ENCODE measurements around the gene TRDMT1. TPM values are rescaled to one million over a fixed set of nuclear protein-coding genes. Genes with fewer than 3 reads are reported as not detected.

TRDMT1 gene
- polyA plus RNA-seq, 1 donor from 2014 or later, result 25.4 TPM

GRCh38 chr10:17247210-17247609, 45.7 kb upstream of the TRDMT1 start:
- H3K27me3 ChIP-seq (ENCODE audit: insufficient read depth, low read depth, low read length), result no peaks in the 10 kb centered on the region
- no peaks in the 10 kb centered on the region for H4K20me1 ChIP-seq (ENCODE audit: insufficient read depth)
- no peaks in the 10 kb centered on the region for H3K36me3 ChIP-seq (ENCODE audit: insufficient read depth, low read length)
- H3K4me3 ChIP-seq (ENCODE audit: low read length), result no peak overlapping the region
- H3K79me2 ChIP-seq (replicated peaks; ENCODE audit: insufficient read depth, low read length), result no peaks in the 10 kb centered on the region
- no peak for TF ChIP-seq EP300 (conservative IDR thresholded peaks at IDR 0.05; ENCODE audit: poor library complexity, severe bottlenecking)
- TF ChIP-seq, protein P1, sequence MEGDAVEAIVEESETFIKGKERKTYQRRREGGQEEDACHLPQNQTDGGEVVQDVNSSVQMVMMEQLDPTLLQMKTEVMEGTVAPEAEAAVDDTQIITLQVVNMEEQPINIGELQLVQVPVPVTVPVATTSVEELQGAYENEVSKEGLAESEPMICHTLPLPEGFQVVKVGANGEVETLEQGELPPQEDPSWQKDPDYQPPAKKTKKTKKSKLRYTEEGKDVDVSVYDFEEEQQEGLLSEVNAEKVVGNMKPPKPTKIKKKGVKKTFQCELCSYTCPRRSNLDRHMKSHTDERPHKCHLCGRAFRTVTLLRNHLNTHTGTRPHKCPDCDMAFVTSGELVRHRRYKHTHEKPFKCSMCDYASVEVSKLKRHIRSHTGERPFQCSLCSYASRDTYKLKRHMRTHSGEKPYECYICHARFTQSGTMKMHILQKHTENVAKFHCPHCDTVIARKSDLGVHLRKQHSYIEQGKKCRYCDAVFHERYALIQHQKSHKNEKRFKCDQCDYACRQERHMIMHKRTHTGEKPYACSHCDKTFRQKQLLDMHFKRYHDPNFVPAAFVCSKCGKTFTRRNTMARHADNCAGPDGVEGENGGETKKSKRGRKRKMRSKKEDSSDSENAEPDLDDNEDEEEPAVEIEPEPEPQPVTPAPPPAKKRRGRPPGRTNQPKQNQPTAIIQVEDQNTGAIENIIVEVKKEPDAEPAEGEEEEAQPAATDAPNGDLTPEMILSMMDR (IDR thresholded peaks at IDR 0.05; ENCODE audit: poor library complexity, severe bottlenecking), result no peak
- TF ChIP-seq MXI1 (conservative IDR thresholded peaks at IDR 0.05; ENCODE audit: poor library complexity, severe bottlenecking), result no peak
- no peak for TF ChIP-seq POLR2AphosphoS5 (IDR thresholded peaks at IDR 0.05)
- TF ChIP-seq RAD21 (conservative IDR thresholded peaks at IDR 0.05), result no peak
- no peak for TF ChIP-seq SMC3 (conservative IDR thresholded peaks at IDR 0.05; ENCODE audit: poor library complexity)
- no peak for TF ChIP-seq TAF1 (IDR thresholded peaks at IDR 0.05; ENCODE audit: low read depth)
- no peak for TF ChIP-seq EZH2 (IDR thresholded peaks at IDR 0.05; ENCODE audit: borderline replicate concordance, insufficient read depth, low read length, poor library complexity, severe bottlenecking)
- TF ChIP-seq, protein P2, sequence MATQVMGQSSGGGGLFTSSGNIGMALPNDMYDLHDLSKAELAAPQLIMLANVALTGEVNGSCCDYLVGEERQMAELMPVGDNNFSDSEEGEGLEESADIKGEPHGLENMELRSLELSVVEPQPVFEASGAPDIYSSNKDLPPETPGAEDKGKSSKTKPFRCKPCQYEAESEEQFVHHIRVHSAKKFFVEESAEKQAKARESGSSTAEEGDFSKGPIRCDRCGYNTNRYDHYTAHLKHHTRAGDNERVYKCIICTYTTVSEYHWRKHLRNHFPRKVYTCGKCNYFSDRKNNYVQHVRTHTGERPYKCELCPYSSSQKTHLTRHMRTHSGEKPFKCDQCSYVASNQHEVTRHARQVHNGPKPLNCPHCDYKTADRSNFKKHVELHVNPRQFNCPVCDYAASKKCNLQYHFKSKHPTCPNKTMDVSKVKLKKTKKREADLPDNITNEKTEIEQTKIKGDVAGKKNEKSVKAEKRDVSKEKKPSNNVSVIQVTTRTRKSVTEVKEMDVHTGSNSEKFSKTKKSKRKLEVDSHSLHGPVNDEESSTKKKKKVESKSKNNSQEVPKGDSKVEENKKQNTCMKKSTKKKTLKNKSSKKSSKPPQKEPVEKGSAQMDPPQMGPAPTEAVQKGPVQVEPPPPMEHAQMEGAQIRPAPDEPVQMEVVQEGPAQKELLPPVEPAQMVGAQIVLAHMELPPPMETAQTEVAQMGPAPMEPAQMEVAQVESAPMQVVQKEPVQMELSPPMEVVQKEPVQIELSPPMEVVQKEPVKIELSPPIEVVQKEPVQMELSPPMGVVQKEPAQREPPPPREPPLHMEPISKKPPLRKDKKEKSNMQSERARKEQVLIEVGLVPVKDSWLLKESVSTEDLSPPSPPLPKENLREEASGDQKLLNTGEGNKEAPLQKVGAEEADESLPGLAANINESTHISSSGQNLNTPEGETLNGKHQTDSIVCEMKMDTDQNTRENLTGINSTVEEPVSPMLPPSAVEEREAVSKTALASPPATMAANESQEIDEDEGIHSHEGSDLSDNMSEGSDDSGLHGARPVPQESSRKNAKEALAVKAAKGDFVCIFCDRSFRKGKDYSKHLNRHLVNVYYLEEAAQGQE (IDR thresholded peaks at IDR 0.05; ENCODE audit: borderline replicate concordance), result no peak
- no peak overlapping the region for H3K9ac ChIP-seq (ENCODE audit: low read length)
- H3K27ac ChIP-seq (ENCODE audit: low read length), result no peak overlapping the region
- H3K9me2 ChIP-seq (ENCODE audit: insufficient read depth, low read length), result no peaks in the 10 kb centered on the region
- no peaks in the 10 kb centered on the region for H3F3A ChIP-seq (ENCODE audit: insufficient read depth, low read length, poor library complexity, severe bottlenecking)
- no peaks in the 10 kb centered on the region for H3K9me3 ChIP-seq (ENCODE audit: low read length)
- no peak overlapping the region for H2AFZ ChIP-seq (ENCODE audit: low read depth, low read length)
- no peak overlapping the region for H3K4me2 ChIP-seq (ENCODE audit: low read length)

DNA sequence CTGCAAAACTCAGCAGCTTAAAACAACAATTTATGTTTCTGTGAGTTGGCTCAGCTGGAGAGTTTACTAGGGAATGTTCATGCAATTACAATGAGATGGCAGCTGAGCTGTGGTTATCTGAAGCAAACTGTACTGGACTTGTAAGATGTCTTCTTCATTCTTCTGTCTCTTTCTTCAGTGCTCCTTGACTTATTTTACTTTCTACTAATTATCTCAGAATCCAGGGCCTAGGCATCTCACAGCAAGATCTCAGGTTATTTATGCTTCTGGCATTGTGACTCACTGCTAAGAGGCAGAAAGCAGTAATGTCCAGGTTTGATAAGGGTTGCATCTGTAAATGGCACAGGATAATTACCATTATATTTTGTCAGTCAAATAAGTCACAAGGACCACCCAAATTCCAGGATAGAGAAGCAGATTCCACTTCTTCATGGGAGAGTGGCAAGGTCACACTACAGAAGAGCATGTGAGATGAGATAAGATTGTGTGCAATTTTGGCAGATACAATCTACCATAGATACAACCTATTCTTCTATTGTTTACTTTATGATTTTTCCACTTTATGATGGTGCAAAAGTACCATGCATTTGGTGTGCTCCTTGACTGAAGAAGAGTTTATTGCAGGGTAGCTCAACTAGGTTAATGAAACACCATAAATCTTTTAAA, 43.4 kb upstream of the TRDMT1 start:
- TF ChIP-seq SMC3 (conservative IDR thresholded peaks at IDR 0.05; ENCODE audit: poor library complexity) (no peak), TAF1 (IDR thresholded peaks at IDR 0.05; ENCODE audit: low read depth) (no peak), EP300 (conservative IDR thresholded peaks at IDR 0.05; ENCODE audit: poor library complexity, severe bottlenecking) (no peak), EZH2 (IDR thresholded peaks at IDR 0.05; ENCODE audit: borderline replicate concordance, insufficient read depth, low read length, poor library complexity, severe bottlenecking) (no peak), POLR2AphosphoS5 (IDR thresholded peaks at IDR 0.05) (no peak), MXI1 (conservative IDR thresholded peaks at IDR 0.05; ENCODE audit: poor library complexity, severe bottlenecking) (no peak), RAD21 (conservative IDR thresholded peaks at IDR 0.05) (no peak)
- TF ChIP-seq, protein P2 (IDR thresholded peaks at IDR 0.05; ENCODE audit: borderline replicate concordance), result no peak
- TF ChIP-seq, protein P1 (IDR thresholded peaks at IDR 0.05; ENCODE audit: poor library complexity, severe bottlenecking), result no peak
- Histone ChIP-seq H3F3A (ENCODE audit: insufficient read depth, low read length, poor library complexity, severe bottlenecking) (no peaks in the 10 kb centered on the region), H3K36me3 (ENCODE audit: insufficient read depth, low read length) (no peaks in the 10 kb centered on the region), H3K9me3 (ENCODE audit: low read length) (no peaks in the 10 kb centered on the region), H3K4me2 (ENCODE audit: low read length) (no peak overlapping the region), H3K27ac (ENCODE audit: low read length) (no peak overlapping the region), H3K4me3 (ENCODE audit: low read length) (no peak overlapping the region), H3K9ac (ENCODE audit: low read length) (no peak overlapping the region), H3K27me3 (ENCODE audit: insufficient read depth, low read depth, low read length) (no peaks in the 10 kb centered on the region), H3K9me2 (ENCODE audit: insufficient read depth, low read length) (no peaks in the 10 kb centered on the region), H4K20me1 (ENCODE audit: insufficient read depth) (no peaks in the 10 kb centered on the region), H3K79me2 (replicated peaks; ENCODE audit: insufficient read depth, low read length) (no peaks in the 10 kb centered on the region), H2AFZ (ENCODE audit: low read depth, low read length) (no peak overlapping the region)
